GM23338 (cell line): ENCODE data around the gene SEC63. TPM values are rescaled to one million over a fixed set of nuclear protein-coding genes. Genes with fewer than 3 reads are reported as not detected.
A peak's percentile ranks its signal among the peaks of the same experiment; 100 is the strongest.

ENCODE experiments used
- ATAC-seq: fragments of 200-7000 bp; cut with Tn5 transposase; 3 replicates; pipeline ENCODE4 v1.9.1; 2020
- DNase-seq: peaks from one replicate; pipeline ENCODE4 v3.0.0-alpha.2; 2015; ENCODE audit warnings: low spot score
- H2AFZ ChIP-seq: fragments of 200-600 bp; sonication (generic); 2 replicates; pipeline ENCODE4 v1.8.0; 2016; ENCODE audit warnings: antibody characterized with exemption, mild to moderate bottlenecking, moderate library complexity
- H3F3A ChIP-seq: fragments of 200-600 bp; sonication (generic); replicated peaks from 2 replicates; pipeline ENCODE4 v1.8.0; 2017; ENCODE audit warnings: antibody characterized with exemption, mixed run types, low read depth
- H3K27ac ChIP-seq: fragments of 200-600 bp; sonication (generic); 2 replicates; pipeline ENCODE4 v1.6.1; 2016; ENCODE audit warnings: low read depth
- H3K27me3 ChIP-seq: fragments of 200-600 bp; sonication (generic); 2 replicates; pipeline ENCODE4 v1.8.0; 2016; ENCODE audit warnings: mild to moderate bottlenecking, mixed run types, moderate library complexity; ENCODE audit not compliant: insufficient read depth
- H3K36me3 ChIP-seq: fragments of 200-600 bp; sonication (generic); 2 replicates; pipeline ENCODE4 v1.8.0; 2016; ENCODE audit warnings: mild to moderate bottlenecking; ENCODE audit not compliant: insufficient read depth
- H3K4me1 ChIP-seq: fragments of 200-600 bp; sonication (generic); 2 replicates; pipeline ENCODE4 v1.8.0; 2016; ENCODE audit warnings: mild to moderate bottlenecking, moderate library complexity; ENCODE audit not compliant: insufficient read depth
- H3K4me2 ChIP-seq: fragments of 200-600 bp; sonication (generic); 2 replicates; pipeline ENCODE4 v1.7.1; 2017; ENCODE audit warnings: mixed run types
- H3K4me3 ChIP-seq: fragments of 200-600 bp; sonication (generic); 2 replicates; pipeline ENCODE4 v1.6.1; 2016; ENCODE audit warnings: mixed run types
- H3K79me2 ChIP-seq: fragments of 200-600 bp; sonication (generic); replicated peaks from 2 replicates; pipeline ENCODE4 v1.8.0; 2017; ENCODE audit warnings: mild to moderate bottlenecking; ENCODE audit not compliant: insufficient read depth
- H3K9me2 ChIP-seq: fragments of 200-600 bp; sonication (generic); 2 replicates; pipeline ENCODE4 v1.8.0; 2017; ENCODE audit not compliant: insufficient read depth
- H4K20me1 ChIP-seq: fragments of 200-600 bp; sonication (generic); replicated peaks from 2 replicates; pipeline ENCODE4 v1.8.0; 2017; ENCODE audit warnings: mild to moderate bottlenecking; ENCODE audit not compliant: insufficient read depth
- H3K27ac Mint-ChIP-seq: 2 replicates; pipeline ENCODE4 v1.8.0; 2020; ENCODE audit warnings: inconsistent platforms, mild to moderate bottlenecking, moderate library complexity, mixed read lengths
- H3K27me3 Mint-ChIP-seq: 3 replicates; pipeline ENCODE4 v1.8.0; 2022; ENCODE audit warnings: low read depth, mild to moderate bottlenecking, moderate library complexity, mixed read lengths, inconsistent platforms; ENCODE audit not compliant: insufficient read depth, poor library complexity
- H3K36me3 Mint-ChIP-seq: 3 replicates; pipeline ENCODE4 v1.8.0; 2021; ENCODE audit warnings: low read depth, mild to moderate bottlenecking, inconsistent platforms, moderate library complexity, mixed read lengths
- H3K4me1 Mint-ChIP-seq: 3 replicates; pipeline ENCODE4 v1.8.0; 2020; ENCODE audit warnings: mild to moderate bottlenecking, inconsistent platforms, mixed read lengths
- H3K4me3 Mint-ChIP-seq: 3 replicates; pipeline ENCODE4 v1.8.0; 2021; ENCODE audit warnings: moderate library complexity, mild to moderate bottlenecking, inconsistent platforms, mixed read lengths
- H3K9me3 Mint-ChIP-seq: 3 replicates; pipeline ENCODE4 v1.8.0; 2020; ENCODE audit warnings: moderate library complexity, mild to moderate bottlenecking, inconsistent platforms, mixed read lengths
- CREB1 ChIP-seq: fragments of 250-450 bp; sonication (Bioruptor Pico); IDR thresholded peaks from 2 replicates; pipeline ENCODE4 v1.5.0; 2020; ENCODE audit warnings: low read depth, mild to moderate bottlenecking, moderate library complexity
- CTCF ChIP-seq, 2 experiments: fragments of 200-600 bp in 1 of 2; sonication (generic) in 1 of 2; conservative IDR thresholded peaks; 2 replicates each; pipeline versions ENCODE4 v1.5.1 to v1.6.1; 2016 to 2017; ENCODE audit warnings: antibody characterized with exemption in 2 of 2, low read depth in 2 of 2, mild to moderate bottlenecking in 2 of 2, moderate library complexity in 1 of 2
- ETS1 ChIP-seq: IDR thresholded peaks from 2 replicates; pipeline ENCODE4 v1.6.1; 2016; ENCODE audit warnings: antibody characterized with exemption
- EZH2 ChIP-seq: fragments of 200-600 bp; sonication (generic); IDR thresholded peaks from one replicate; pipeline ENCODE4 v1.8.0; 2017; ENCODE audit warnings: antibody characterized with exemption, mild to moderate bottlenecking, low read depth; ENCODE audit not compliant: unreplicated experiment
- POLR2AphosphoS5 ChIP-seq: IDR thresholded peaks from 2 replicates; pipeline ENCODE4 v1.6.1; 2016; ENCODE audit warnings: antibody characterized with exemption, low read depth
- REST ChIP-seq: IDR thresholded peaks from one replicate; pipeline ENCODE4 v1.6.1; 2018; ENCODE audit warnings: antibody characterized with exemption; ENCODE audit not compliant: unreplicated experiment
- ZNF331 ChIP-seq: fragments of 250-450 bp; sonication (Bioruptor Pico); IDR thresholded peaks from 2 replicates; pipeline ENCODE4 v1.5.0; 2020; ENCODE audit warnings: low read depth, mild to moderate bottlenecking, moderate library complexity
- ZNF462 ChIP-seq: fragments of 250-450 bp; sonication (Bioruptor Pico); IDR thresholded peaks from 2 replicates; pipeline ENCODE4 v1.5.0; 2020; ENCODE audit warnings: mild to moderate bottlenecking, moderate library complexity
- long read RNA-seq: library from polyadenylated mRNA; unstranded; transcript quantifications from one replicate; pipeline ENCODE4 v2.0.0, GENCODE V29; 2020; ENCODE audit not compliant: unreplicated experiment
- polyA plus RNA-seq: library from polyadenylated mRNA; unstranded; fragments of >200 nt; fragmentation: Nextera tagmentation; extraction: Ambion mirVana; gene quantifications from 2 replicates; pipeline ENCODE4 v1.2.1, GENCODE V29; 2016
- total RNA-seq: library from RNA; depleted of rRNA; stranded (reverse); fragments of >200 nt; shearing (Covaris generic); gene quantifications from 2 replicates; pipeline ENCODE4 v1.2.3, GENCODE V29; 2014; rRNA removed

The SEC63 gene
- 48.2 and 48.5 TPM in 2 replicates for total RNA-seq
- 103 and 124 TPM in 2 replicates for polyA plus RNA-seq
- long read RNA-seq, partial matches to known transcripts, result 16 of 23 reads
- long read RNA-seq, other reads (novel, unspliced or antisense), result 6 of 23 reads

GRCh38 chr6:107957909-107958688 is at the start of gene SEC63:
Gene SEC63, minus strand, starts transcription at chr6:107958208. Its CDS starts 199 bp downstream, at chr6:107958009.
- DNase-seq (peak; percentile 96), ATAC-seq (peak; percentile 92)
- Histone ChIP-seq H3F3A (0 out of 2 replicates have a peak, but pooled peaks cover 12% of the 10 kb centered on the region), H3K36me3 (no peaks in the 10 kb centered on the region), H3K4me2 (peak within 1 kb of the TSS; percentile 87), H3K4me1 (peaks cover 23% of the 10 kb centered on the region), H3K79me2 (peaks cover 42% of the 10 kb centered on the region), H3K27me3 (no peaks in the 10 kb centered on the region), H4K20me1 (no peaks in the 10 kb centered on the region), H3K4me3 (peak within 1 kb of the TSS; percentile 100), H3K9me2 (no peaks in the 10 kb centered on the region), H3K27ac (peak within 1 kb of the TSS; percentile 91), H2AFZ (peak within 1 kb of the TSS; percentile 91)
- no peak for TF ChIP-seq ZNF462
- no peak for TF ChIP-seq CTCF (conservative IDR thresholded peaks at IDR 0.05; ENCODE audit: low read depth in 2 of 2)
- no peak for TF ChIP-seq REST
- no peak for TF ChIP-seq EZH2
- TF ChIP-seq CREB1, result 0 out of 2 replicates have a peak, but pooled peaks have one; percentile 26
- TF ChIP-seq ETS1, result no peak
- peak; percentile 84 for TF ChIP-seq POLR2AphosphoS5
- no peak for TF ChIP-seq ZNF331 (CRISPR knock-in tag)
- peaks cover 11% of the 10 kb centered on the region for H3K27me3 Mint-ChIP-seq
- H3K4me1 Mint-ChIP-seq, result peaks cover 23% of the 10 kb centered on the region
- H3K9me3 Mint-ChIP-seq, result no peaks in the 10 kb centered on the region; the same call in 2 of the 3 replicates
- H3K27ac Mint-ChIP-seq, result peak within 1 kb of the TSS; percentile 94
- peak within 1 kb of the TSS; percentile 94 for H3K4me3 Mint-ChIP-seq
- H3K36me3 Mint-ChIP-seq, result peaks cover 19% of the 10 kb centered on the region
